ENCODE measurements around the gene NTSR2.

DNA sequence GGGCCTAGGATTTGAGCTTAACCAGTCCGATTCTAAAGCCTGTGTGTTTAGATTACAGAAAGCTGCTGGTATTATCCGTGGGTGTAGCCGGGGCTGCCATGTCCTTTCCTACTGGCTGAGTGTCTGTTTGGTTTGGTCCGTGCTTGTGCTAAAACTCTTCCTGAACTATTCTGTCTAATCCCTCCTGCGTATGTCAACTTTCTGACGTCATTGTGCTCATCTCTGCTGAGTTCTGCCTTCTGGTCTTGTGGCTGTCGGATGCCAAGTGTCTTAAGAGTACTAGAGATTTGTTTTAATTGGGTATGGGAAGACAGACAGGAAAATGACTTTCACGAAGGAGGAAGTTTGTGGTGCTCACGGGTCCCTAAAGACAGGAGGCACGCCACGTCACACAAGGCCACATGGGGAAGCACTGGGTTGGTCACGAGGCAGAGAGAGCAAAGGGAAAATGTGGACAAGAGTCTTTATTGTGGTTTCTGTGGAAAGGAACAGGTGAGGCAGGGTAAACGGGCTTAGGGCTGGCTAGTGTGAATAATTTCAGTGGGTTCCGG is 31.8 kb upstream of the NTSR2 start:
- TF ChIP-seq EZH2phosphoT487 (IDR thresholded peaks at IDR 0.05): no peak
- TF ChIP-seq, protein P1, sequence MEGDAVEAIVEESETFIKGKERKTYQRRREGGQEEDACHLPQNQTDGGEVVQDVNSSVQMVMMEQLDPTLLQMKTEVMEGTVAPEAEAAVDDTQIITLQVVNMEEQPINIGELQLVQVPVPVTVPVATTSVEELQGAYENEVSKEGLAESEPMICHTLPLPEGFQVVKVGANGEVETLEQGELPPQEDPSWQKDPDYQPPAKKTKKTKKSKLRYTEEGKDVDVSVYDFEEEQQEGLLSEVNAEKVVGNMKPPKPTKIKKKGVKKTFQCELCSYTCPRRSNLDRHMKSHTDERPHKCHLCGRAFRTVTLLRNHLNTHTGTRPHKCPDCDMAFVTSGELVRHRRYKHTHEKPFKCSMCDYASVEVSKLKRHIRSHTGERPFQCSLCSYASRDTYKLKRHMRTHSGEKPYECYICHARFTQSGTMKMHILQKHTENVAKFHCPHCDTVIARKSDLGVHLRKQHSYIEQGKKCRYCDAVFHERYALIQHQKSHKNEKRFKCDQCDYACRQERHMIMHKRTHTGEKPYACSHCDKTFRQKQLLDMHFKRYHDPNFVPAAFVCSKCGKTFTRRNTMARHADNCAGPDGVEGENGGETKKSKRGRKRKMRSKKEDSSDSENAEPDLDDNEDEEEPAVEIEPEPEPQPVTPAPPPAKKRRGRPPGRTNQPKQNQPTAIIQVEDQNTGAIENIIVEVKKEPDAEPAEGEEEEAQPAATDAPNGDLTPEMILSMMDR (IDR thresholded peaks at IDR 0.05): no peak
- TF ChIP-seq EZH2 (IDR thresholded peaks at IDR 0.05): no peak

Measured in neural progenitor cell (in vitro differentiated cells).